ENCODE data around the gene BOD1L1. TPM values are rescaled to one million over a fixed set of nuclear protein-coding genes. Genes with fewer than 3 reads are reported as not detected.

The BOD1L1 gene
- total RNA-seq, 1 experiment from 2014 or later = 11.4 TPM

DNA sequence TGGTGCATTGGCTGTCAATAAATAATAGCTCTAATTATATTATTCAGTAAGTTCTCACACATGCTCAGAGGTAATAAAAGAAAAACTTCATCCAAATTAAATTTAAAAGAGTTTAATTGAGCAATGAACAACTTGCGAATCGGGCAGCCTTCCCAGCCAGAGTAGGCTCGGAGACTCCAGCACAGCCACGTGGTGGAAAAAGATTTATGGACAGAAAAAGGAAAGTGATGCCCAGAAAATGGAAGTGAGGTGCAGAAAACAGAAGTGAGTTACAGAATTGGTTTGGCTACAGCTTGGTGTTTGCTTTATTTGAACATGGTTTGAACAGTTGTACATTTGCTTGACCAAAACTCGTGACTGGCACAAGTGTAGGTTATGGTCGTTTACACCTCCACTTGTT is 13.6 kb upstream of the BOD1L1 start:
- Histone ChIP-seq H3K36me3 (replicated peaks; ENCODE audit: control insufficient read depth, insufficient read depth, low read length) (no peaks in the 10 kb centered on the region), H3K4me3 (ENCODE audit: insufficient read depth, low read depth, low read length) (no peak overlapping the region), H3K27me3 (ENCODE audit: control insufficient read depth, insufficient read depth, low read length) (no peaks in the 10 kb centered on the region)
- no peak for DNase-seq

- H3K27me3 ChIP-seq (ENCODE audit: control insufficient read depth, insufficient read depth, low read length) = no peaks in the 10 kb centered on the region
- no peaks in the 10 kb centered on the region for H3K36me3 ChIP-seq (replicated peaks; ENCODE audit: control insufficient read depth, insufficient read depth, low read length)
- peak; percentile 40 for DNase-seq
- no peak overlapping the region for H3K4me3 ChIP-seq (ENCODE audit: insufficient read depth, low read depth, low read length)
Measured at GRCh38 chr4:13640149-13640940, 12.8 kb upstream of the BOD1L1 start.

- Histone ChIP-seq H3K27me3 (ENCODE audit: control insufficient read depth, insufficient read depth, low read length) (no peaks in the 10 kb centered on the region), H3K36me3 (replicated peaks; ENCODE audit: control insufficient read depth, insufficient read depth, low read length) (no peaks in the 10 kb centered on the region), H3K4me3 (ENCODE audit: insufficient read depth, low read depth, low read length) (no peak overlapping the region)
- DNase-seq = no peak
Measured at GRCh38 chr4:13635286-13635799, 7.8 kb upstream of the BOD1L1 start.

DNA sequence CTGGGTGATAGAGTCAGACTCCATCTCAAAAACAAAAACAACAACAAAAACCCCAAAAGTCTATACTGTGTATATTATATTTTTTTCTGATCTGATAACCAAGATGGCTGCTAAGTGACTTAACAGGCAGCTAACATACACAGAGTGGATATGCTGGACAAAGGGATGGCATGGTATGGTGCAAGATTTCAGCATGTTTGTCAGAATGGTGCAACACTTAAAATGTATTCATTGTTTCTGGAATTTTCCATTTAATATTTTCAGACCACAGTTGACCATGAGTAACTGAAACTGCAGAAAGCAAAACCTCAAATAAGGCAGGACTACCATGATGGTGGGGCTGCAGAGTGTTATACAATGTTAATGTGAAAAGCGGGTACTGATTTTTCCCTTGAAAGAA is 6.1 kb upstream of the BOD1L1 start:
- Histone ChIP-seq H3K27me3 (ENCODE audit: control insufficient read depth, insufficient read depth, low read length) (no peaks in the 10 kb centered on the region), H3K36me3 (replicated peaks; ENCODE audit: control insufficient read depth, insufficient read depth, low read length) (no peaks in the 10 kb centered on the region), H3K4me3 (ENCODE audit: insufficient read depth, low read depth, low read length) (no peak overlapping the region)
- DNase-seq = no peak

DNA sequence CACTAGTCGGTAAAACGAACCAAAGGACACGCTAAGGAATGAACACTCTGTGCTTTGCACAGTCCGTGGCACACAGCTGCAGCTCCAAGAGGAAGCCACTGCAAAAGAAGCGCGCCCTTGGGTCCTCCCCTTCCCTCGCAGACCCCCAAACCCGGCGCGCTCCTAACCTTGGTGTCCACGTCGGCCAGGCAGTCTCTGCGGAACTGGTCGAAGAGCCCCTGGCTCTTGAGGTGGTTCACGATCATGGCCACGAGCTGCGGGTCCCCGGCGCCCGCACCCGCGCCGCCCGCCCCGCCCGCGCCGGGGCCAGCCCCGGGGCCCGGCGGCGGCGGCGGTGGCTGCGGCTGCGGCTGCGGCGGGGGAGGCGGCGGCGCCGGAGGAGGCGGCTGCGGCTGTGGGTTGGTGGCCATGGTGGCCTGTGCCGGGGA is 333 bp downstream of the BOD1L1 start:
- no peak for DNase-seq
- H3K27me3 ChIP-seq (ENCODE audit: control insufficient read depth, insufficient read depth, low read length) = no peaks in the 10 kb centered on the region
- H3K4me3 ChIP-seq (ENCODE audit: insufficient read depth, low read depth, low read length) = peak overlapping the region; percentile 59

DNA sequence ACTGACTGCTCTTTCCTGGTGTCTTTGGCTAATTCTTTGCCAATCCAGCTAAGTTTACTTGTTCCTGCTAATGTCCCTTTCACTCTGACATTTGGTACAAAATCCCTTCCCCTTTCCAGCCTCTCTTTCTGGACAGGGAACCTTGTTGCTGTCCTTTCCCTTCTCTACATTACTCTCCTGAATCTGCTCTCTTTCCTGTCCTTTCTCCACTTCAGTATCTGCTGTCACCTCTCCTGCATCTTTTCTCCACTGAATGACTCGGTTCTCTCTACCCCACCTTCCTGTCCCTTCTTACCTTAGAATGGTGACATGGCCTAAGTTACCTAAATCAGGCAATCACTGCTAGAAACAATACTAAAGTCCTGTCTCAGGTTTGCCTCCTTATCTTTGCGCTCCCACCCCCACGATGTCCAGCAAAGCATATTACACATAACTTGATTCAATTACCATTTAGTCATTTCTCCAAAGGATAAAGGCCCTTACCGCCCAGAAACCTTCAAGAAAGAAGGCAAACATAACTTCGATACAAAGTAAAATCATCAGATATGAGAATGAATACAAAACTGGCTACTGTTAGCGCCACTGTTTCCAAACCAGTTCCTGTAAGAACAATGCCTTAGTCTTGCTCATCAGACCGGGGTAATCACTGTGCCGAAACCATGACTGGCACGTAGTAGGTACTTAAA is 890 bp downstream of the BOD1L1 start:
- Histone ChIP-seq H3K36me3 (replicated peaks; ENCODE audit: control insufficient read depth, insufficient read depth, low read length) (no peaks in the 10 kb centered on the region), H3K4me3 (ENCODE audit: insufficient read depth, low read depth, low read length) (peak overlapping the region; percentile 59), H3K27me3 (ENCODE audit: control insufficient read depth, insufficient read depth, low read length) (no peaks in the 10 kb centered on the region)
- no peak for DNase-seq

More for the DNA sequence above, 333 bp downstream of the BOD1L1 start:
- H3K36me3 ChIP-seq (replicated peaks; ENCODE audit: control insufficient read depth, insufficient read depth, low read length) = no peaks in the 10 kb centered on the region

DNA sequence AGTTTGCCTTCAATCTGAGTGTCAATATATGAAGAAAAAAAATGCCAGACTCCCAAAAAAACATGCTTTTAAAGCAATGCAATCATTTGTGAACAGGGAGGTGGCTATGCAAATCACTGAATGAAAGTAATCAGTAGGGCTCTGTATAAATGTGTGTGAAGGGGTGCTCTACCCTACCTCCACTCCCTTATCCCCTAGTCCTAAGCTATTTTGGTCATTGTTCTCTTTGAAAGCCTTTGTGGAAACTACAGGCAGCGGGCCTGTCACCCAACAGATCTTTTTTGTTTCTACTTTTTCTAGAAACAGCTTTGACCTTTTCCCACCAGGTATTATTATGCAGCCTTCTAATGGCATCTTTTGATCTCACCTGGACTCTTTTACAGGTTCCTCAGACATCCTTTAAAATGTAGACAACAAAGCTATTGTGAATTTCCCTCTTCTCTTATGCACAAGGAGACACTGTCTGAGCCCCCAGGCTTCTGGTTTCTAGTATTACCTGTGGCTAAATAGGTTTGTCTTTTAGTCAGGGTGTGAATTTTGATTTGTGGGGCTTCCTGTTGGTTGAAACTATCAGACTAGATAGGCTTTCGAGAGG is 9.2 kb downstream of the BOD1L1 start:
- Histone ChIP-seq H3K36me3 (replicated peaks; ENCODE audit: control insufficient read depth, insufficient read depth, low read length) (peaks cover 10% of the 10 kb centered on the region), H3K27me3 (ENCODE audit: control insufficient read depth, insufficient read depth, low read length) (no peaks in the 10 kb centered on the region), H3K4me3 (ENCODE audit: insufficient read depth, low read depth, low read length) (no peak overlapping the region)
- DNase-seq = no peak

GRCh38 chr4:13617801-13618200 is 9.7 kb downstream of the BOD1L1 start:
- Histone ChIP-seq H3K27me3 (ENCODE audit: control insufficient read depth, insufficient read depth, low read length) (no peaks in the 10 kb centered on the region), H3K36me3 (replicated peaks; ENCODE audit: control insufficient read depth, insufficient read depth, low read length) (peaks cover 13% of the 10 kb centered on the region), H3K4me3 (ENCODE audit: insufficient read depth, low read depth, low read length) (no peak overlapping the region)
- DNase-seq = no peak

DNA sequence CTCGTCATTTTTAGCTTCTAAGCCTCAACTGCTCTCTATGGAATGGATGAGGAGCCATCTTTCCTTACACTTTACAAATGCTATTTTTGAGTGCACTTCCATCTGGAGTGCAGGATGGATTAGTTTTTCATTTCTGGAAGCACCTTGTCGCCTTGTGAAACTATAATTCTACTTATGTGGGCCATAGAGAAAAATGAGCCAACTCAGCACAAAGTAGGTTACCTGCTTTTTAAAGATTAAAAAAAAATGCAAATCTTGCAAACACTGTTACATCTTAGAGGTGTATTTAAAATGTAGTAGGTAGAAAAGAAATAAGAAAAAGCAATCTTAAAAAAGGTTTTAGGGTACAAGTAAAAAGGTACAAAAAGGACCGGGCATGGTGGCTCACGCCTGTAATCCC is 10.9 kb downstream of the BOD1L1 start:
- Histone ChIP-seq H3K36me3 (replicated peaks; ENCODE audit: control insufficient read depth, insufficient read depth, low read length) (peaks cover 18% of the 10 kb centered on the region), H3K27me3 (ENCODE audit: control insufficient read depth, insufficient read depth, low read length) (no peaks in the 10 kb centered on the region), H3K4me3 (ENCODE audit: insufficient read depth, low read depth, low read length) (no peak overlapping the region)
- DNase-seq = no peak

- Histone ChIP-seq H3K36me3 (replicated peaks; ENCODE audit: control insufficient read depth, insufficient read depth, low read length) (peaks cover 22% of the 10 kb centered on the region), H3K27me3 (ENCODE audit: control insufficient read depth, insufficient read depth, low read length) (no peaks in the 10 kb centered on the region), H3K4me3 (ENCODE audit: insufficient read depth, low read depth, low read length) (no peak overlapping the region)
- no peak for DNase-seq
Measured at GRCh38 chr4:13615161-13615560, 12.4 kb downstream of the BOD1L1 start.

- Histone ChIP-seq H3K27me3 (ENCODE audit: control insufficient read depth, insufficient read depth, low read length) (no peaks in the 10 kb centered on the region), H3K36me3 (replicated peaks; ENCODE audit: control insufficient read depth, insufficient read depth, low read length) (peaks cover 17% of the 10 kb centered on the region), H3K4me3 (ENCODE audit: insufficient read depth, low read depth, low read length) (no peak overlapping the region)
- DNase-seq = no peak
Measured at GRCh38 chr4:13612569-13612968, 15.0 kb downstream of the BOD1L1 start.

- Histone ChIP-seq H3K27me3 (ENCODE audit: control insufficient read depth, insufficient read depth, low read length) (no peaks in the 10 kb centered on the region), H3K36me3 (replicated peaks; ENCODE audit: control insufficient read depth, insufficient read depth, low read length) (peaks cover 17% of the 10 kb centered on the region), H3K4me3 (ENCODE audit: insufficient read depth, low read depth, low read length) (no peak overlapping the region)
- no peak for DNase-seq
Measured at GRCh38 chr4:13611283-13611842, 16.2 kb downstream of the BOD1L1 start.

- Histone ChIP-seq H3K36me3 (replicated peaks; ENCODE audit: control insufficient read depth, insufficient read depth, low read length) (peaks cover 19% of the 10 kb centered on the region), H3K27me3 (ENCODE audit: control insufficient read depth, insufficient read depth, low read length) (no peaks in the 10 kb centered on the region), H3K4me3 (ENCODE audit: insufficient read depth, low read depth, low read length) (no peak overlapping the region)
- no peak for DNase-seq
Measured at GRCh38 chr4:13605330-13605729, 22.2 kb downstream of the BOD1L1 start.

DNA sequence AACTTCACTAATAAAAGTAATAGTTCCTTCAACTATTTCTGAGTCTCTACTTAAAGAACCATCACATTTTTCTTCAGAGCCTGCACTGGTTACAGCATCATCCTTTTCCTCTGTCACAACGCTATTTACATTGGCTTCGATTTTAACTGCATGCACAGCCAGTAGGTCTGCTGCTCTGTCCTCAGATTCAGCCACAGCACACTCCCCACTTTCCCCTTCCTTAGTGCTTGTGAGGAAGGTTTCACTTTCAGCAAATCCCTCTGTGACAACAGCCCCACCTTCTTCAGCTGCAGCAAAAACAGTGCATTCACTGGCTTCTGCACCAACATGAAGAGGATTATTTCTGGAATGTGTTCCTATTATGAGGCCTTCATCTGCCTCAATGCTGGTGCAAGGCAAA is 25.7 kb downstream of the BOD1L1 start:
- DNase-seq = no peak
- peaks cover 21% of the 10 kb centered on the region for H3K36me3 ChIP-seq (replicated peaks; ENCODE audit: control insufficient read depth, insufficient read depth, low read length)
- H3K27me3 ChIP-seq (ENCODE audit: control insufficient read depth, insufficient read depth, low read length) = no peaks in the 10 kb centered on the region
- no peak overlapping the region for H3K4me3 ChIP-seq (ENCODE audit: insufficient read depth, low read depth, low read length)
